ENCODE data around the gene MANF.

The MANF gene

DNA sequence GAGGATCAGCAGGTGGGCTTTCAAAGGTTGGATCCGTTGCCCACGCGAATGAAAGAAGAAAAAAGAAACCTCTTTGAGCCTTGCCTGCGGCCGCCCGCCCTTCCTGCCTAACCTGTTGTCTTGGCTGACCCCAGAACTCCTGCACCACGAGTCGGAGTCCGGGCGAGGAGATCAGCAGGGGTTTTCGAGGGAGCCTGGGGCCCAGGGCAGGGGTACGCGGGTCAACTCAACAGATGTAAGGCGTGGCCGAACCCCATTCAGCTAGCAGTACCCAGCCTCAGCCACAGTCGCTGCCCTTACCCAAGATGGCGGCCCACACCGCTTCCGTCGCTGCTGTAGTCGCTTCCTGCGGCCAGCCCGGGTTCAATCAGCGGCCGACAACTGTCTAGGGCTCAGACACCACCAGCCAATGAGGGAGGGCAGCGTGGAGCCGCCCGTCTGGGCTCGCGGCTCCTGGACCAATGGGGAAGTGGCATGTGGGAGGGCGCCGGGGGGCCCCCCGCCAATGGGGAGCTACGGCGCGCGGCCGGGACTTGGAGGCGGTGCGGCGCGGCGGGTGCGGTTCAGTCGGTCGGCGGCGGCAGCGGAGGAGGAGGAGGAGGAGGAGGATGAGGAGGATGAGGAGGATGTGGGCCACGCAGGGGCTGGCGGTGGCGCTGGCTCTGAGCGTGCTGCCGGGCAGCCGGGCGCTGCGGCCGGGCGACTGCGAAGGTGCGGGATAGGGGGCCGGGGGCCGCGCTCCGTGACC, at the start of gene MANF:
Gene MANF, plus strand, starts transcription at position 566 of the 748 bp plus-strand sequence. Its CDS starts 52 bp downstream, at position 618.
- TF ChIP-seq CTCF (IDR thresholded peaks at IDR 0.05; ENCODE audit: low read depth, low read length), result no peak
- DNase-seq (ENCODE audit: low read depth, low spot score), result peak; percentile 99
- in situ Hi-C loops (cut with HindIII; ENCODE audit: low sequenced_read_pairs), result no loop called here
- H3K4me3 ChIP-seq (ENCODE audit: low read depth, low read length), result peak within 1 kb of the TSS; percentile 96

DNA sequence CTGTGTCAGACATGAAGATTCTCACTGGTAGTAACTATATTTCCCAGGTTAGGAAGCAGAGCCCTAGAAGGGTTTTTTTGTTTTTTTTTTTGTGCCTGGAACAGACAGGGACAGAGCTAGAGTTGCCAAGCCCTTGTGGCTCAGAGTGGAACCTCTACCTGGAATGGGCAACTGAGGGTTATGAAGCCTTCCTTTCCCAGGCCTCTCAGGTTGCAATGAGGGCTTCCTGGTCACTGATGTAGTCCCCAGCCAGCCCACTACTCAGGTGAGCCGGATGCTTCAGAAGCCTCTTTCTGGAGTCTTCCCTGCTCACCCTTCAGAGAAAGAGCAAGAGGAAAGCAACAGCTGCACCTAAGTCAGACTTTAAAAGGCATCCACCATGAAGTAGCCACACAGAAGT, 48.8 kb upstream of the MANF start:
- in situ Hi-C loops (cut with HindIII; ENCODE audit: low sequenced_read_pairs), result no loop called here

GRCh38 chr3:51337666-51338065, 47.4 kb upstream of the MANF start:
- no peak overlapping the region for H3K4me3 ChIP-seq (ENCODE audit: low read depth, low read length)
- in situ Hi-C loops (cut with HindIII; ENCODE audit: low sequenced_read_pairs), result no loop called here
- no peak for TF ChIP-seq CTCF (IDR thresholded peaks at IDR 0.05; ENCODE audit: low read depth, low read length)
- no peak for DNase-seq (ENCODE audit: low read depth, low spot score)

More for the DNA sequence above, 48.8 kb upstream of the MANF start:
- TF ChIP-seq CTCF (IDR thresholded peaks at IDR 0.05; ENCODE audit: low read depth, low read length), result no peak
- no peak overlapping the region for H3K4me3 ChIP-seq (ENCODE audit: low read depth, low read length)
- no peak for DNase-seq (ENCODE audit: low read depth, low spot score)

DNA sequence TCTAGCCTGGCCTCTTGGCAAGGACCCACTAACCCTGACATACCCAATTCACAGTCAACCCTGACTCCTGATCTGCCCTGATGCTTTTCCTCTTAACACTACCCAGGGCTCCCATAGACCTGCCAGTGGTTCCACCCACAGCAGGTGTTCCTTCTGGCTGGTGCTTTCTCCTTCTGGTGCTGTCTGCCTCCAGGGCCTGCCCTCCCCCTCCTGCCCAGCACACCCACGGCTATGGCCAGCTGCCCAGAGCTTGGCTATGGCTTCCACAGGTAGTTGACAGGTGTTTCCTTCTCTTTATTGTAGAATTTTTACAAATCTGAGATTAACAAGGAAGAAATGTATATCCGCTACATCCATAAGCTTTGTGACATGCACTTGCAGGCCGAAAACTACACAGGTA, 46.5 kb upstream of the MANF start:
- in situ Hi-C loops (cut with HindIII; ENCODE audit: low sequenced_read_pairs), result no loop called here
- no peak for TF ChIP-seq CTCF (IDR thresholded peaks at IDR 0.05; ENCODE audit: low read depth, low read length)
- no peak for DNase-seq (ENCODE audit: low read depth, low spot score)
- H3K4me3 ChIP-seq (ENCODE audit: low read depth, low read length), result no peak overlapping the region

GRCh38 chr3:51340013-51340829, 44.9 kb upstream of the MANF start:
- in situ Hi-C loops (cut with HindIII; ENCODE audit: low sequenced_read_pairs), result no loop called here
- TF ChIP-seq CTCF (IDR thresholded peaks at IDR 0.05; ENCODE audit: low read depth, low read length), result no peak
- DNase-seq (ENCODE audit: low read depth, low spot score), result peak; percentile 94
- no peak overlapping the region for H3K4me3 ChIP-seq (ENCODE audit: low read depth, low read length)

- TF ChIP-seq CTCF (IDR thresholded peaks at IDR 0.05; ENCODE audit: low read depth, low read length), result no peak
- no peak for DNase-seq (ENCODE audit: low read depth, low spot score)
- H3K4me3 ChIP-seq (ENCODE audit: low read depth, low read length), result no peak overlapping the region
- in situ Hi-C loops (cut with HindIII; ENCODE audit: low sequenced_read_pairs), result no loop called here
Observed at GRCh38 chr3:51340989-51341636, 44.0 kb upstream of the MANF start.

Data from astrocyte of the spinal cord (primary cell).